Stimulated activated CD8-positive, alpha-beta memory T cell treated with anti-CD3 and anti-CD28 coated beads, Interleukin-15, amount 100 ng/mL, for 4 hours (primary cell): ENCODE data around the gene HLA-DRA.
"Not testable (repeated sequence)": the region's sequence is repeated elsewhere in the genome, so short reads cannot be mapped to it uniquely, and the experiment has no call there.

Experiments used
- DNase-seq, 2 donors: peaks; one replicate each; pipeline ENCODE4 v3.0.0-alpha.2; 2020; ENCODE audit warnings: low read depth in 2 of 2

Gene HLA-DRA

DNA sequence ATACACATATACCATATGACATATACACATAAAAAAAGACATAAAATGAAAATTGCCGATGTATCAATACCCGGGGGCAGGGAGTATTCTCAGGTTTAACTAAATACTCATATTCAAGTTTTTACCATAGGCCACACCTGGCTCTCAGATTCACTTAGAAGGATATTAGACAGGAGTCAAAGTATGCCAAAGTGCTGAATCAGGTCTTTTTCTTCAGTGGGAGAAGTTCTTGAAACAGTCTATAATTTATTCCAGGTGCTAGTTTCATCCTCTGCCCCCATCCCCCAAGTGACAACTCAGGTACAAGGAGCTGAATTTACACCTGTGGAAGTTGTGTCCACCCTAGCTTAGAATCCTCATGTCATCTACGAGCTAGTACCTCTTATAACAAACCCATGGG is 8.5 kb upstream of the HLA-DRA start:
- DNase-seq, result no peak

DNA sequence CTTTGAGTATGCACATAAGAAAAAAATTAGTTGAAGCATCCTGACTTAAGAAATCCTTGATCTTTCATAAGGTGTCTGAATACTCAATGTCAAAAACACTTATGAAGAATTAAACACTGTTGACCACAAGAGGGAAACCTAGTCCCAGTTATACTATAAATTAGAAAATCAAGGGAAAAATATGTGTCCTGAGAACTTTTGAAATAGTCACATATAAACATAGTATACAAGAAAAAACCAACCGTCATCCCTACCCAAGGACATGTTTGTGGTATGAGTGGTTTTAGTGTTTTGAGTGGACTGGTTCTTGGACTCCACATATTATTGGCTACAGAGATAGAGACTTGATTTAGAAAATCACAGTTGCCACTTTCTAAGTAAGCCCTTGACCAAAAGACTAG is 7.6 kb upstream of the HLA-DRA start:
- DNase-seq, result no peak

DNA sequence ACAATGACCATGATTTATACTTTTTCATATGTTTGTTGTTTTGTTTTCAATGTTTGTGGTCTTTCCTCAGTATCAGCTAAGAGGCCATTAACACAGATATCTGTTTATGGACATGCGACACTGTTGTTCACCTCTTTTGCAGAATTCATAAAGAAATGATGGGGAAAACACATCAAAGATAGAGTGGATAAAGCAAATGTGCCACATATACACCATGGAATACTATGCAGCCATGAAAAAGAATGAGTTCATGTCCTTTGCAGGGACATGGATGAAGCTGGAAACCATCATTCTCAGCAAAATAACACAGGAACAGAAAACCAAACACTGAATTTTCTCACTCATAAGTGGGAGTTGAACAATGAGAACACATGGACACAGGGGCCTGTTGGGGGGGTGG is 5.7 kb upstream of the HLA-DRA start:
- not testable (repeated sequence) for DNase-seq

DNA sequence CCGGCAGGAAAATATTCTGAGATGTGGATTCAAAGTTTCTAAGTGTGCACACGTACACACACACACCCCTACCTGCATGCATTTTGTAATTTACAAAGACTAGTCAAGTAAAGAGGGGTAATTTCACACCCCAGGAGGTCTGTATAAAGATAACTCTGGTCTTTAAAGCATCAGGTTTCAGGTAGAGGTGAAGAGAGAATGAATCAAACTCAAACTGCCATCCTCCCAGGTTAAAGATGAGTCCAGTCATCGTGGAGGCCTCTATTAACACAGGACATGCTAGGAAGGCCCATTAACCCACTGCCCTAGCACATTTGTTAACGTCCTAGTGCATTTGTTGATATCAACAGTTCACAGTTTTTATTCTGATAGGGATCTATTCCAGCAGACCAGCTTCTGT is 3.5 kb upstream of the HLA-DRA start:
- no peak for DNase-seq

DNA sequence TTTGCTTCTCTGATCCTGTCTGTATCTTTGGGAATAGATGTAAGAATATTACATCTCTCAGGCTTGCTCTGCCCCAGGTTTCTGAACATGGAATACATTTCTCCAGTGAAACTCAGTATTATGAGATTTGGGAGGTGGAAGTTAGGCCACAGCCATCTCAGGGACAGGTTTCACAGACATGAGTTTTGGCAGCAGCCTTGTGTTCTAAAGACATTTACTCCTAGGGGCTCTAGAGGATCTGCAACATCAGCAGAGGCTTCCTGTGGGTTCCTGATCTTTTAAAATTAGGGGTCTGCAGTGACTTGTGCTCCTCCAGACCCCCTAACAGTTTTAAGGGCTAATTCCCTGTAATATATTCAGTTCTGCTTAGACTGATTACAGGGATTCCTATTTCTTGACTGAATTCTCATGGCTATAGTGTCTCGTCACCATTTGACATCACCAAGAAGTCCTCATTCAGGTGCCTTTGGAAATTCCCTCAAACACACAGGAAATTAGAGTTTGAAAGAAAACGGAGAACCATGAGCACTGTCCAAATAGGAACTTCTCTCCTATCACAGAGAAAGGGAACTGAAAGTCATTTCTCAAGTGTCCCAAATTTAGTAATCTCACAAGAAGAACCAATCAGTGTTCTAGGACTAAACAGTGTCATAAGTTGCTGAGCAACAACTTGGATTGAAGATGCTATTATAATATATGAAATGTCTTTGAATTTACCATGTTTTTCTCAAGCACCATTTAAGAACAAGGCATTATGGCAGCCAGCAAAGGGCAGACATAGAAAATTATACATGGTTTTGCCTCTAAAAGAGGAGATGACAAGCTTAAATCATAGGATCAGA is 2.5 kb upstream of the HLA-DRA start:
- DNase-seq, result no peak

DNA sequence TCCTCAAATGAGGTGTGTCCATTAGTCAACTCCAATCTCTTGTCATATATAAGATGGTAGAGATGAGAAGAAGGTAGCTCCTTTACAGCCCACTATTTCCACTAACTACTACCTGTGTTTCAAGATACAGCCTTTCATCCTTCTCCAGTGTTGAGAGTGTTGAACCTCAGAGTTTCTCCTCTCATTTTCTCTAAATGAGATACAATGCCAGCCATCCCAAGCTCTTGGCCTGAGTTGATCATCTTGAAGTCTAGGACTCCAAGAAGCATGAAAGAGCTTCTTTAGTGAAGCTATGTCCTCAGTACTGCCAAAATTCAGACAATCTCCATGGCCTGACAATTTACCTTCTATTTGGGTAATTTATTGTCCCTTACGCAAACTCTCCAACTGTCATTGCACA is 548 bp upstream of the HLA-DRA start:
- DNase-seq, result no peak

DNA sequence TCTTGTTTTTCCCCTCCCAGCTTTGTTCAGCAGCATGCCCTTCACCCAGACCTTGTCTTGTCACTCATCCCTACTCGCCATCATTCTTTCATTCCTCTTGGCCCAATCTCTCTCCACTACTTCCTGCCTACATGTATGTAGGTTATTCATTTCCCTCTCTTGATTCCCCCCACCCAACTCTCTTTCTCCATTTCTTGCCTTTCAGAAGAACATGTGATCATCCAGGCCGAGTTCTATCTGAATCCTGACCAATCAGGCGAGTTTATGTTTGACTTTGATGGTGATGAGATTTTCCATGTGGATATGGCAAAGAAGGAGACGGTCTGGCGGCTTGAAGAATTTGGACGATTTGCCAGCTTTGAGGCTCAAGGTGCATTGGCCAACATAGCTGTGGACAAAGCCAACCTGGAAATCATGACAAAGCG is 2.6 kb downstream of the HLA-DRA start:
- DNase-seq, result no peak

DNA sequence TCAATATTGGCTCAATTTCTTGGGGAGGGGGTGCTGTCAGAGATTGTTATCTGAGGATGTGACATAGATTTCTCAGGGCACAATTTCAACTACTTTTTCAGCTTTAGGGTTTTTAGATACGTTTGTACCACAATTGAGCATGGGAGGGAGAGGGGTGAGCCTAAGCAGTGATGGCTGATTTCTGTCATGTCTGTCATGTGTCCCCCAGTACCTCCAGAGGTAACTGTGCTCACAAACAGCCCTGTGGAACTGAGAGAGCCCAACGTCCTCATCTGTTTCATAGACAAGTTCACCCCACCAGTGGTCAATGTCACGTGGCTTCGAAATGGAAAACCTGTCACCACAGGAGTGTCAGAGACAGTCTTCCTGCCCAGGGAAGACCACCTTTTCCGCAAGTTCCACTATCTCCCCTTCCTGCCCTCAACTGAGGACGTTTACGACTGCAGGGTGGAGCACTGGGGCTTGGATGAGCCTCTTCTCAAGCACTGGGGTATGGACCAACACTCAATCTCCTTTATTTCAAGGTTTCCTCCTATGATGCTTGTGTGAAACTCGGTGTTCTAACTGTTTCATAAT is 3.4 kb downstream of the HLA-DRA start:
- DNase-seq, result no peak

DNA sequence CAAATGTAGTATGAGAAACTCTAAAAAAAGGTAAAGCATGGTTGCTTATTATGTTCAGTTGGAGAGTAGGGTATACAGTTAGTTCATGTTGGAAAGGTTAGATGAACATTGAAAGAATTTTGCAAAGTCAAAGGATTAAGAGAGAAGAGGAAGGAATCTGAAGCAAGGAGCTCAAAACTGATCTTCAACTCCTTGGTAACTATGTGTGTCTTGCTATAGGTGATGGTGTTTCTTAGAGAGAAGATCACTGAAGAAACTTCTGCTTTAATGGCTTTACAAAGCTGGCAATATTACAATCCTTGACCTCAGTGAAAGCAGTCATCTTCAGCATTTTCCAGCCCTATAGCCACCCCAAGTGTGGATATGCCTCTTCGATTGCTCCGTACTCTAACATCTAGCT is 4.7 kb downstream of the HLA-DRA start:
- no peak for DNase-seq

DNA sequence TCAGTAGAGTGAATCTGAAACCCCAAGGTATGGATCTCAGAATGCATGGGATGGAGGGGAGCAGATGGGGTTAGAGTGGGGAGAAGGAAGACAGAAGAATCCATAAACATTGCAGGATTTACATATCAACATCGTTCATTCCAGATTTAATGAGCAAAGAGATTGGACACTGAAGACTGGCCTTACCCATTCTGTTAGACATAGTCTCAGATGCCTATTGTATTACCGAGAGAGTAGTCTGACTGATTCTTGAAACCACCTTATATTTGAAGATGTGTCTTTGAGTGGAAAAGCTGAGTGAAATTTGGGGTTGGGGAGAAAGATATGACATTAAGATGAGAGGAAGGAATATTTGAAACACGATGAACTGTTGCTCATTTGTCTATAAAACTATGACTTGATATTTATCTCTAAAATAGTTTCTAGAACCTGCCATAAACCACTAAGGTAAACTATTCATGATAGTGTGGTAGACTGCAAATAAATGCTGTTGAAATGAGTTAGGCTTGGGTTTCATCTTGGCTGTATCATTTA is 5.7 kb downstream of the HLA-DRA start:
- no peak for DNase-seq

DNA sequence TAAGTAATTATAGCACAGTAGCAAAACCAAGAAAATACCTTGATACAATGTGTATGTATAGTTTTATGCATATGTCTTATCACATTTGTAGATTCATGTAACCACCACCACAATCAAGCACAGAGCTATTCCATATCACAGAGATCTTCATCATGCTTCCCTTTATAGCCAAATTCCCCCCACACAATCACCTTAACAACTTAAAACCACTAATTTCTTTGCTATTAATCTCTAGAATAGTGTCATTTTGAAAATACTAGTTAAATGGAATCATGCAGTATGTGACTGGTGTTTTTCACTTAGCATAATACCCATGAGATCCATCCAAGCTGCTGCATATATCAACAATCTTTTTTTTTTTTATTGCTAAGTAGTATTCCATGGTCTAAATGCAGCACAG is 8.2 kb downstream of the HLA-DRA start:
- no peak for DNase-seq

DNA sequence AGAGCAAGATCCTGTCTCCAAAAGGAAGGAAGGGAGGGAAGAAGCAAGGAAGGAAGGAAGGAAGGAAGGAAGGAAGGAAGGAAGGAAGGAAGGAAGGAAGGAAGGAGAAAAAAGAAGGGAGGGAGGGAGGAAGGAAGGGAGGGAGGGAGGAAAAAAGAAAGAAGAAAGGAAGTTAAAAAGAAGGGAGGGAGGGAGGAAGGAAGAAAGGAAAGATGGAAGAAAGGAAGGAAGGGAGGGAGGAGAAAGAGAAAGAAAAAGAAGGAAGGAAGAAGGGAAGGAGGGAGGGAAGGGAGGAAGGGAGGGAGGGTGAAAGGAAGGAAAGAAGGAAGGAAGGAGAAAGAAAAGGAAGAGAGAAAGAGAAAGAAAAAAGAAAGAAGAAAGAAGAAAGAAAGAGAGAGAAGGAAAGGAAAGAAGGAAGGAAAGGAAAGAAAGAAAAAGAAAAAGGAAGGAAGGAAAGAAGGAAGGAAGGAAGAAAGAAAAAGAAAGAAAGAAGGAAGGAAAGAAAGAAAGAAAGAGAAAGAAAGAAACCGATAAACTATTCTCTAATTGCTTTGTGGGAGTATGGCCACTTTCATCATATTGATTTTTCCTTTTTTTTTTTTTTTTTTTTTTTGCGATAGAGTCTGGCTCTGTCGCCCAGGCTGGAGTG is 9.5 kb downstream of the HLA-DRA start:
- no peak for DNase-seq

DNA sequence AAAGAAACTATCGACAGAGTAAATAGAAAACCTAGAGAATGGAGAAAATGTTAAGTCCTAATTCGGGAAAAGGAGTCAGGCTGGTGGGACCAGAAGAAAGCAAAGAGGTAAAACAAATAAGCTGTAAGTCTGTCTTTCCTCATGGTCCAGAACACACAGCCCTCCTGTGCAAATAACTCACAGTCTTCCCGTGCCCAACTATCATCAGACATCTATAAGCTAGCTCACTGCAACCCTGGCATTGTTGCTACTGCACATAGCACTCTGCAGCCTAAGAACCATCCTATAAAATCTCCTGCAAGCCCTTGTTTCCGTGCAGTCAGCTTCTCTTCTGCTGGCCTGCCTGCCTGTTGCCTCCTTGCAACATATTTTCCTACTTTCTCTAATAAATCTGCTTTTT is 17.4 kb downstream of the HLA-DRA start:
- DNase-seq, result no peak

DNA sequence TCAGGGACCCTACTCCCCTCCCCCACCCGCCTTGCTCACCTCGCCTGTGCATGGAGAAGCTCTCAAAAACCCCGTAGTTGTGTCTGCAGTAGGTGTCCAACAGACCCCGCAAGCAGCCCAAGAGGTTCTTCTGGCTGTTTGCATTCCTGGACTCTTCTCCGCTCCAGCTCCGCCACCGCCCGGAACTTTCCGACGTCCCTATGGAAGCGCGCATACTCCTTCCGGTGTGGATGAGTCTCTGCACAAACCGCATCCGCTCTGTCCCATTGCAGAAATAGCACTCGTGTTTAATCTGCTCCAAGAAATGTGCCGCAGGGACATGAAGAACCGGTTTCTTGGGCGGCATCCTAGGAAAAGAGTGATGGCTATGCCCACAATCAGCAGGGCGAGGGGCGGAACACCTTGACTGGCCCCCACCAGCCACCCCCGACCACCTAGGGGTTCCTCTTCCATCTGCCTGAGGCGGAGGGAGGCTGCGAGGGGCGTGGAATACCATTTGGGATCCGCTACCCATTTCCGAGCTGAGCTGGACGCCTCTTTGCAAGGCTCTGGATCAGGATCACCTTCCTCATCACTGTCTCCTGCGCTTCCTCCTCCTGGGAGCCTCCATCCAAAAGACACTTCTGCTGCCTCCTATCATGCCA is 20.2 kb downstream of the HLA-DRA start:
- no peak for DNase-seq

DNA sequence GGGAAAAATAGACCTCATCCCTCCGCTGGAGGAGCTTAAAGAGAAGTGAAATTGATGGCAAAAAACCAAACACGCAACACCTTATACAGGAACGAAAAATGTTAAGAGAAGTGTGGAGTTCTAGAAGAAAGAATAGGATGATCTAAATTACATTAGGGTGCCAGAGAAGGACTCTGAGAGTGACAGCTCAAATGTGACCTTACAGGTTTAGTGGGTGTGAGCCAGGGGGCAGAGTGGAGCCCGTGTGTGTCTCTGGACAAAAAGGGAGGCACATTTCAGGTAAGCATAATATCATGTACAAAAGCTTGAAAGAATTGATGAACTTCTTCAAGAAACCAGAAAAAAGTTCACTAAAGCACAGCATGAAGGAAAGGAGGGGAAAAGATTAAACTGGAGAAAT is 20.8 kb downstream of the HLA-DRA start:
- no peak for DNase-seq

DNA sequence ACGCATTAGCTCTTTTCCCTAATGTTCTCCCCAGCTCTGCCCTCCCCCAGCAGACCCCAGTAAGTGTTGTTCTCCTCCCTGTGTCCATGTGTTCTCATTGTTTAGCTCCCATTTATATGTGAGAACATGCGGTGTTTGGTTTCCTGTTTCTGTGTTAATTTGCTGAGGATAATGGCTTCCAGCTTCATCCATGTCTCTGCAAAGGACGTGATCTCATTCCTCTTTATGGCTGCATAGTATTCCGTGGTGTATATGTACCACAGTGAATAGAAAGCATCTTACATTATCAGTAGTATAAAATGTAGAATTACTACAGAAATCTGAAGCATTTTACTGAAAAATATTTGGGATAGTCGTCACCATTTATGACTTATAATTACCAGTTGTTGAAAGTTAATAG is 21.8 kb downstream of the HLA-DRA start:
- no peak for DNase-seq

DNA sequence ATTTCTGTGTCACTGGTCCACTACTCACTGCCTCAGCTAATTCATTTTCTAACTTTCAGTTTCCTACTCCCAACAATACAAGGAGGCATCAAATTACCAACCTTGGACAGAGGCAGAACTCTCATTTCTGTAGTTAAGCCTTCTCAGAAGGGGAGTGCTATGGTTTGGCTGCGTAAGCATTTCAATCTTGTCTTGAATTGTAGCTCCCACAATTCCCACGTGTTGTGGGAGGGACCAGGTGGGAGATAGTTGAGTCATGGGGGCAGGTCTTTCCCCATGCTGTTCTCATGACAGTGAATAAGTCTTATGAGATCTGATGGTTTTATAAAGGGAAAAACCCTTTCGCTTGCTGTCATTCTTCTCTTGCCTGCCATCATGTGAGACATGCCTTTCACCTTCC is 22.9 kb downstream of the HLA-DRA start:
- DNase-seq, result peak in 1 of 2 donors; percentile 11

DNA sequence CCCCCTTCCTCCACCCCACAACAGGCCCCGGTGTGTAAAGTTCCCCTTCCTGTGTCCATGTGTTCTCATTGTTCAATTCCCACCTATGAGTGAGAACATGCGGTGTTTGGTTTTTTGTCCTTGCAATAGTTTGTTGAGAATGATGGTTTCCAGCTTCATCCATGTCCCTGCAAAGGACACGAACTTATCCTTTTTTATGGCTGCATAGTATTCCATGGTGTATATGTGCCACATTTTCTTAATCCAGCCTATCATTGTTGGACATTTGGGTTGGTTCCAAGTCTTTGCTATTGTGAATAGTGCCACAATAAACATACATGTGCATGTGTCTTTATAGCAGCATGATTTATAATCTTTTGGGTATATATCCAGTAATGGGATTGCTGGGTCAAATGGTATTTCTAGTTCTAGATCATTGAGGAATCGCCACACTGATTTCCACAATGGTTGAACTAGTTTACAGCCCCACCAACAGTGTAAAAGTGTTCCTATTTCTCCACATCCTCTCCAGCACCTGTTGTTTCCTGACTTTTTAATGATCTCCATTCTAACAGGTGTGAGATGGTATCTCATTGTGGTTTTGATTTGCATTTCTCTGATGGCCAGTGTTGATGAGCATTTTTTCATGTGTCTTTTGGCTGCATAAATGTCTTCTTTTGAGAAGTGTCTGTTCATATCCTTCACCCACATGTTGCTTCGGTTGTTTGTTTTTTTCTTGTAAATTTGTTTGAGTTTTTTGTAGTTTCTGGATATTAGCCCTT is 28.2 kb downstream of the HLA-DRA start:
- DNase-seq, result not testable (repeated sequence)

DNA sequence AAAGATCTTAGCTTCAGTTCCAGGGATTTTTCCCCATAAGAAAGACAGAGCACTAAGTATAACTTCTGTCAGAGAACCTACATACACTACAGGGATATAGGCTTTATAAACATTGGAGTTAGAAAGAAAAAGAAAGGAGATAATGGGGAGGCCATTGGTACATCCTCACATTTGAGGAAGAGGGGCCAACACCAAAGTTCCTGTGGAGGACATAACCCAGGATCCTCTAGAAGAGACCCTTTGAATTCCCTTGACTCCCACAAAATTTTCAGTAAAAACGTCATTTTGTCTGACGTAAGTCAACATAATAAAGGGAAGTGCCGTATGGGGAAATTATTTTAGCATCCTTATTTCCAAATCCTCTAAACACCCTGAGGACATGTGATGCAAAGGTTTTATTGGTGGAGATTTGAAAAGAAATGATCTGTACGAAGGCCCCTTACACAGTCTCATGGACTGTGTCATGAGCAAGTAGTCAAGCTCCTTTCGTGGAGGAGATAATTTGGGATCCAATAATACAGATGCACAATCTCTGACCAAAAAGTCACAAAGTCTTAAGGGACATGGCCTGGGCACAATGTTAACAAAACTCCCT is 33.2 kb downstream of the HLA-DRA start:
- no peak for DNase-seq

DNA sequence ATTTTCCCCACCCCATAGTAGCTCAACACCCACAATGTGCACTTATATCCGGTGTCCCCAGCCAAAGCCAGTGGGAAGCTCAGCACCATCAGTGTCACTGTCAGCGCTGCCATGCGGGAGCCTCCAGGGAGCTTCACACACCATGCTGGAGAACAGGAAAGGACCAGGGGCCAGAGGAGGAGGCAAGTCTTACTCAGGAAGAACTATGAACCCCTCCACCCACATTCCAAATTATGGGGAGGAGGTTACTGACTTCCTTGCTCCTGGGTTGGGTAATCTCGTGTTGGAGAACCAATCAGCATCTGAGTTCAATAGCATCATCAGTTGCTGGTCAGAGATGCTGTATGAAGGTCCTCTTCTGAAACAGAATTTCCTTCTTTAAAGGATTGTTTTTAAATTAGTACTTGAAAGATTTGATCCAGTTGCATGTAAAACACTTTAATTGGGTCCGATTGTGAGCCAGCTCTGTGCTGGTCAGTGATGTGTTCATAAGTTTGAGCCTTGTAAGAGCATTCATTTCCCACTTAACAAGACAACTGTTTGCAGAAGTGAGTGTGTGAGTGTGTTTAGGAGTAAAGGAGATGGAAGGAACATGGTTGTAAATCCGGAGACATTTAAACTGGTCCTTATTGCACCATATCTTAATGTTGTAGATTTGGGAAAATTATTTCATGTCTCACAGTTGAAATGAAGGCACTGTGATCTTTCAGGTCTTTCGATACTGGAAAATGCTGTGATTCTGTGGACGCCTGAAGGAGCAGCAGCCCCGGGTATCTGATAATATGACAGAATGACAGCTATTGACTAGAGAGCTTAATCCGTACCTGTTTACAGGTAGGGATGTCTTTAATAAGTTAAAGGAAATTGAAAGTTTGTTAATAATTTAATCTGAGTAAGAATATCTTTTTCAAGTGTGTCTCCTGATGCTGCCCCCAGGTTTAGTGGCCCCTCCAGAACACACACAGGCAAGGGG is 34.0 kb downstream of the HLA-DRA start:
- DNase-seq, result not testable (repeated sequence)
